HL-60 (cell line): Measurements from ENCODE around the gene TCEA2.
A peak's percentile ranks its signal among the peaks of the same experiment; 100 is the strongest.

Experiments
- POLR2AphosphoS5 ChIP-seq: IDR thresholded peaks from 2 replicates; pipeline ENCODE4 v1.6.1; 2012; ENCODE audit warnings: low read depth
- TF ChIP-seq, protein P1 (sequence below): IDR thresholded peaks from one replicate; pipeline ENCODE4 v1.5.1; 2011; ENCODE audit warnings: low read length, control low read depth, inconsistent platforms; ENCODE audit not compliant: insufficient read depth

GRCh38 chr20:64038565-64039292 lies 24.3 kb upstream of the TCEA2 start:
- TF ChIP-seq, protein P1, sequence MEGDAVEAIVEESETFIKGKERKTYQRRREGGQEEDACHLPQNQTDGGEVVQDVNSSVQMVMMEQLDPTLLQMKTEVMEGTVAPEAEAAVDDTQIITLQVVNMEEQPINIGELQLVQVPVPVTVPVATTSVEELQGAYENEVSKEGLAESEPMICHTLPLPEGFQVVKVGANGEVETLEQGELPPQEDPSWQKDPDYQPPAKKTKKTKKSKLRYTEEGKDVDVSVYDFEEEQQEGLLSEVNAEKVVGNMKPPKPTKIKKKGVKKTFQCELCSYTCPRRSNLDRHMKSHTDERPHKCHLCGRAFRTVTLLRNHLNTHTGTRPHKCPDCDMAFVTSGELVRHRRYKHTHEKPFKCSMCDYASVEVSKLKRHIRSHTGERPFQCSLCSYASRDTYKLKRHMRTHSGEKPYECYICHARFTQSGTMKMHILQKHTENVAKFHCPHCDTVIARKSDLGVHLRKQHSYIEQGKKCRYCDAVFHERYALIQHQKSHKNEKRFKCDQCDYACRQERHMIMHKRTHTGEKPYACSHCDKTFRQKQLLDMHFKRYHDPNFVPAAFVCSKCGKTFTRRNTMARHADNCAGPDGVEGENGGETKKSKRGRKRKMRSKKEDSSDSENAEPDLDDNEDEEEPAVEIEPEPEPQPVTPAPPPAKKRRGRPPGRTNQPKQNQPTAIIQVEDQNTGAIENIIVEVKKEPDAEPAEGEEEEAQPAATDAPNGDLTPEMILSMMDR: peak; percentile 38
- no peak for TF ChIP-seq POLR2AphosphoS5
